ENCODE measurements around the gene ZNF500.

Gene ZNF500

GRCh38 chr16:4704913-4705312, 62.0 kb downstream of the ZNF500 start:
- DNase-seq (ENCODE audit: low spot score), result no peak

GRCh38 chr16:4704491-4704890, 62.5 kb downstream of the ZNF500 start:
- no peak for DNase-seq (ENCODE audit: low spot score)

- DNase-seq (ENCODE audit: low spot score), result no peak
These were observed 63.1 kb downstream of the ZNF500 start for GRCh38 chr16:4703906-4704305.

GRCh38 chr16:4702466-4702808, 64.5 kb downstream of the ZNF500 start:
- DNase-seq (ENCODE audit: low spot score), result no peak

- no peak for DNase-seq (ENCODE audit: low spot score)
These were observed 65.0 kb downstream of the ZNF500 start for GRCh38 chr16:4701791-4702465.

GRCh38 chr16:4700997-4701743, 65.8 kb downstream of the ZNF500 start:
- no peak for DNase-seq (ENCODE audit: low spot score)

GRCh38 chr16:4700380-4700996, 66.5 kb downstream of the ZNF500 start:
- no peak for DNase-seq (ENCODE audit: low spot score)

GRCh38 chr16:4699046-4699556, 67.9 kb downstream of the ZNF500 start:
- DNase-seq (ENCODE audit: low spot score), result no peak

GRCh38 chr16:4698321-4699045, 68.5 kb downstream of the ZNF500 start:
- DNase-seq (ENCODE audit: low spot score), result no peak

Small RNAs within 50 kb of the gene (small RNA-seq; reads per million reads assigned to genes)
- 0 reads per million in 2 experiments for gene RF00017

Measured in SK-N-DZ (cell line).